ENCODE measurements around the gene SLC25A23. TPM values are rescaled to one million over a fixed set of nuclear protein-coding genes. Genes with fewer than 3 reads are reported as not detected.

The SLC25A23 gene
- total RNA-seq, 1 experiment from 2014 or later = 42.9 TPM

DNA sequence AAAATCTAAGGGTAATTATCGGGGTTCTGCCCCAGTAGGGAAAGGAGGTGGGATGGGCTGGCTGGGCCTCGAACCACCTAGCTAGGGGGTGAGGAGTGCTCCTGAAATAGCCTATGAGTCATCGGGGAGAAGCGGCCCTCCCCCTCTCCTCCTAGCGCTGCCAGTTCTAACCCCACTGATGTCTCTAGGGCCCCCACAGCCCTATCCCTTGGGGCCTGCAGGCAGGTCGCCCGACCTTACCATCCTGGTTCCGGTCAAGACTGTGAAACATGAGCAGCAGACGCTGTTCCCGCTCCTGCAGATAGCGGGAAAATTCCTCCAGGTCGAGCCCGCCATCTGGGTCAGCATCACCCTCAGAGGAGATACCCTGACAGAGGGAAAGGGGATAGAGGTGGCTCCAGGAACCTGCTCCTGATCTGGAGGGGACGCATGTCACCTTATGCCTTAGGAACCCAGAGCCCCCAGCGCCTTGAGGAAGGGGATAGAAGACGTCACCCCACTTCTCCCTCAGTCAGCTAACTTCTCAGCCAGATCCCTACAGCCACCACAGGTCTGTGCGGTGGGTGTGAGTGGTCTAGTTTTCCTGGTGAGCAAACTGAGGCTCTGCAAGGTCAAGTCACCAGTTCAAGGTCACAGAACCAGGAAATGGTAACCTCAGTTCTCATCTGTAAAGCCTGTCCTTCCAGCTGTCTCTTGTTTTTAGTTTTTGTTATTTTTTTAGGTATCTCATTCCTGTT, 1.5 kb downstream of the SLC25A23 start:
- Histone ChIP-seq H2BK20ac (ENCODE audit: low read depth, low read length, poor library complexity, severe bottlenecking) (no peak overlapping the region), H3K27me3 (ENCODE audit: insufficient read depth, low read length) (no peaks in the 10 kb centered on the region), H3K4me2 (ENCODE audit: insufficient read depth, insufficient read length, low read length) (no peak overlapping the region), H4K20me1 (ENCODE audit: control insufficient read depth, insufficient read depth, insufficient read length) (no peaks in the 10 kb centered on the region), H3K14ac (ENCODE audit: insufficient read depth, low read length) (no peak overlapping the region; the same call in 1 of the 2 replicates), H4K91ac (ENCODE audit: insufficient read length, low read depth, low read length) (no peak overlapping the region), H2BK5ac (ENCODE audit: insufficient read length, low read length) (no peak overlapping the region), H3K18ac (ENCODE audit: insufficient read length, low read depth, low read length) (no peak overlapping the region), H2AFZ (ENCODE audit: low read length) (no peak overlapping the region), H3K79me2 (ENCODE audit: insufficient read depth, low read length) (no peaks in the 10 kb centered on the region), H3K27ac (ENCODE audit: insufficient read length, low read depth, low read length) (no peak overlapping the region), H3K4me1 (ENCODE audit: insufficient read depth, low read length) (no peaks in the 10 kb centered on the region; the same call in 1 of the 2 replicates), H3K79me1 (ENCODE audit: insufficient read depth, low read depth, low read length, poor library complexity, severe bottlenecking) (no peaks in the 10 kb centered on the region), H4K5ac (ENCODE audit: insufficient read length, low read depth, low read length) (no peak overlapping the region), H3K23ac (ENCODE audit: insufficient read length, low read depth, low read length) (no peak overlapping the region), H2AK5ac (ENCODE audit: insufficient read length, low read length) (no peak overlapping the region), H2BK12ac (ENCODE audit: insufficient read length, low read depth, low read length) (no peak overlapping the region), H2BK120ac (ENCODE audit: low read depth, low read length, poor library complexity, severe bottlenecking) (no peak overlapping the region), H4K8ac (replicated peaks; ENCODE audit: insufficient read length, low read depth, low read length) (no peak overlapping the region), H2BK15ac (ENCODE audit: low read depth, low read length) (no peak overlapping the region), H3K56ac (ENCODE audit: insufficient read length, low read depth, low read length) (no peak overlapping the region), H3K9ac (ENCODE audit: extremely low read depth, insufficient read length, low read length) (no peak overlapping the region), H3K23me2 (ENCODE audit: insufficient read length, low read depth, low read length, poor library complexity, severe bottlenecking) (peaks cover 4% of the 10 kb centered on the region), H3T11ph (ENCODE audit: low read length) (no peak overlapping the region), H3K9me3 (ENCODE audit: control insufficient read depth, low read depth, low read length) (peaks cover 8% of the 10 kb centered on the region), H3K4ac (ENCODE audit: low read depth, low read length) (no peak overlapping the region)
- Mint-ChIP-seq H3K9me3 (peaks cover 6 to 7% of the 10 kb centered on the region in 2 experiments; a peak in 4 of 5 replicates), H3K36me3 (ENCODE audit: insufficient read depth in 1 of 3, low read depth in 3 of 3) (peaks cover 25 to 33% (median 30%) of the 10 kb centered on the region in 3 experiments), H3K4me1 (peaks cover 9 to 14% of the 10 kb centered on the region in 2 experiments), H3K4me3 (peak overlapping the region; percentile 82 to 89), H3K27ac (no peak overlapping the region; a peak in 1 of 7 replicates), H3K27me3 (ENCODE audit: low read depth) (peaks cover 10% of the 10 kb centered on the region)
- DNase-seq = no peak
- WGBS (ENCODE audit: extremely low coverage, insufficient read length, low lambda C conversion rate) = no CpG with 5 or more reads among the region's 17 CpGs
- TF ChIP-seq CTCF (conservative IDR thresholded peaks at IDR 0.05) = no peak

All from H9 (cell line).